Iris pigment epithelial cell (primary cell): Measurements from ENCODE around the gene DNAH8.

Experiments used
- DNase-seq: peaks from one replicate; pipeline ENCODE4 v3.0.0-alpha.2; 2011; ENCODE audit warnings: low read depth

DNAH8 gene

GRCh38 chr6:39073471-39074355 lies 358.6 kb downstream of the DNAH8 start:
- no peak for DNase-seq

GRCh38 chr6:39074486-39074885 lies 359.4 kb downstream of the DNAH8 start:
- DNase-seq, result no peak

GRCh38 chr6:39075010-39075686 lies 360.0 kb downstream of the DNAH8 start:
- DNase-seq, result no peak

- no peak for DNase-seq
Measured at GRCh38 chr6:39075807-39076622, 360.9 kb downstream of the DNAH8 start.

GRCh38 chr6:39076623-39077535 lies 361.8 kb downstream of the DNAH8 start:
- DNase-seq, result no peak

- DNase-seq, result no peak
Measured at GRCh38 chr6:39077882-39078594, 362.9 kb downstream of the DNAH8 start.

GRCh38 chr6:39078695-39079094 lies 363.6 kb downstream of the DNAH8 start:
- DNase-seq, result no peak

GRCh38 chr6:39079197-39080125 lies 364.4 kb downstream of the DNAH8 start:
- no peak for DNase-seq
